Heart left ventricle (tissue), 16 donors: ENCODE results near the gene VIL1. TPM values are rescaled to one million over a fixed set of nuclear protein-coding genes. Genes with fewer than 3 reads are reported as not detected.

Experiments
- ATAC-seq, 4 donors: fragments of 200-7000 bp; cut with Tn5 transposase; one replicate each; pipeline ENCODE4 v1.9.1; 2020 to 2022; ENCODE audit warnings: moderate library complexity in 4 of 4, mild to moderate bottlenecking in 3 of 4, moderate number of reproducible peaks in 1 of 4
- DNase-seq, 5 donors: peaks; one replicate each; pipeline ENCODE4 v3.0.0-alpha.2; 2020
- H3K27ac ChIP-seq, 12 donors: fragments of 200-600 bp; sonication (generic) in 4 of 12; one replicate each; pipeline versions ENCODE4 v1.5.0 to v1.8.0; 2016 to 2022; ENCODE audit warnings: mild to moderate bottlenecking in 2 of 12
- H3K27me3 ChIP-seq, 9 donors: fragments of 200-600 bp; sonication (generic) in 2 of 9; one replicate each; pipeline versions ENCODE4 v1.5.1 to v1.8.0; 2016 to 2022; ENCODE audit warnings: mild to moderate bottlenecking in 3 of 9
- H3K36me3 ChIP-seq, 9 donors: fragments of 200-600 bp; sonication (generic) in 2 of 9; one replicate each; pipeline versions ENCODE4 v1.5.0 to v1.8.0; 2018 to 2022; ENCODE audit warnings: mild to moderate bottlenecking in 2 of 9
- H3K4me1 ChIP-seq, 12 donors: fragments of 200-600 bp; sonication (generic) in 4 of 12; one replicate each; pipeline versions ENCODE4 v1.5.0 to v1.8.0; 2016 to 2022; ENCODE audit warnings: mild to moderate bottlenecking in 3 of 12
- H3K4me3 ChIP-seq, 12 donors: fragments of 200-600 bp; sonication (generic) in 4 of 12; one replicate each; pipeline versions ENCODE4 v1.5.0 to v1.8.0; 2017 to 2022; ENCODE audit warnings: mild to moderate bottlenecking in 9 of 12, moderate library complexity in 4 of 12
- H3K9me3 ChIP-seq, 12 donors: fragments of 200-600 bp; sonication (generic) in 4 of 12; one replicate each; pipeline versions ENCODE4 v1.5.0 to v1.8.0; 2016 to 2022; ENCODE audit warnings: mild to moderate bottlenecking in 1 of 12
- POLR2A ChIP-seq, 2 donors: fragments of 450-650 bp; IDR thresholded peaks; one replicate each; pipeline ENCODE4 v1.6.1; 2017; ENCODE audit warnings: antibody characterized with exemption in 2 of 2, mild to moderate bottlenecking in 2 of 2, moderate library complexity in 2 of 2
- WGBS, 4 donors: extraction: QIAGEN DNeasy Blood & Tissue Kit in 2 of 4; methylation state at CpG; one replicate each; pipeline versions ENCODE4 v1.1.5 to v1.1.7; 2013 to 2018; 5-methylcytosine and 5-hydroxymethylcytosine counted together
- intact Hi-C, 10 donors: fragments of 100-400 bp; cut with DNase I; formaldehyde crosslinking; loops; one replicate each; pipeline versions ENCODE4 v1.11.1 to v1.14.2; 2022
- microRNA counts, 2 donors: library from miRNA; unstranded; fragments of <30 nt; microRNA quantifications; one replicate each; lab custom pipeline; 2016
- microRNA-seq, 4 donors: library from miRNA; unstranded; fragments of <30 nt; microRNA quantifications; one replicate each; pipeline versions ENCODE4 to v1.2.0, GENCODE V29; 2017 to 2020
- polyA plus RNA-seq, 2 donors: library from polyadenylated mRNA; stranded (reverse); fragments of 200-250 nt; gene quantifications; one replicate each; pipeline ENCODE4 v1.2.3, GENCODE V29; 2013
- total RNA-seq, 9 donors: library from RNA; depleted of rRNA in 2 of 9; stranded (reverse); fragments of >200 nt in 2 of 9; fragmentation: NEBNext Ultra II Directional in 3 of 9; extraction: Animal tissue kit (Norgen Biotek cat#: 25700) in 3 of 9; gene quantifications; one replicate each; pipeline versions ENCODE4 v1.1.0 to v1.2.4, GENCODE V29; 2016 to 2023
- TF ChIP-seq, protein P1 (sequence below), 12 donors: fragments of 200-600 bp; sonication (generic) in 4 of 12; IDR thresholded peaks; one replicate each; pipeline versions ENCODE4 v1.5.0 to v1.8.0; 2018 to 2022; ENCODE audit warnings: antibody characterized with exemption in 12 of 12, mild to moderate bottlenecking in 5 of 12
- donor health status: ischemic (EF 13 %, LVEDD 7.1; RV severe dilation, severe dysfunction).
- donor health status: healthy with polysubstance abuse.
- donor health status: DM: no; HTN: yes; CAD: no.
- donor health status: DM: no; HTN: no; CAD: no.
- donor health status: ischemic (EF 25% LVEDD 6.9; RV normal size, moderate dysfunction).
- donor health status: ischemic (EF 25% LVEDD 5.7; RV mildly dilated, moderate dysfunction).
- donor health status: healthy.
- donor health status: DM: yes; HTN: yes; CAD: no.
- donor health status: ischemic (EF 35%, LVEDD 5.7; RV mildly dilated, moderate dysfunction).
- donor health status: nonischemic (EF 11% LVEDD 7.7; RV severe dilation, severe dysfunction).
- donor health status: DM: yes; HTN: yes; CAD: no.
- donor health status: PGD.
- donor health status: ischemic (EF 29% LVEDD 5.4; RV normal size, mild dysfunction).
- donor health status: nonischemic (EF 23%, LVEDD 6.1; RV moderate dilation, normal function).

Gene VIL1
- total and polyA plus RNA-seq, 11 donors, result 0.04 to 0.07 TPM; not detected in 9

- peaks cover 0 to 15% (median 2%) of the 10 kb centered on the region in 12 donors for H3K4me1 ChIP-seq
- peak overlapping the region in 9 of 12 donors; percentile 0 to 77 (median 30) for H3K27ac ChIP-seq
- peaks cover 0 to 53% (median 29%) of the 10 kb centered on the region in 9 donors for H3K36me3 ChIP-seq
- WGBS, 4 donors, result 33 to 50% (median 37%) methylated on average over 2 of the region's 2 CpGs
- peak overlapping the region in 1 of 12 donors; percentile 10 for H3K4me3 ChIP-seq
- DNase-seq (no peak), ATAC-seq (peak in 2 of 4 donors; percentile 34 to 55)
- no peak for TF ChIP-seq POLR2A (IDR thresholded peaks at IDR 0.05)
- TF ChIP-seq, protein P1, sequence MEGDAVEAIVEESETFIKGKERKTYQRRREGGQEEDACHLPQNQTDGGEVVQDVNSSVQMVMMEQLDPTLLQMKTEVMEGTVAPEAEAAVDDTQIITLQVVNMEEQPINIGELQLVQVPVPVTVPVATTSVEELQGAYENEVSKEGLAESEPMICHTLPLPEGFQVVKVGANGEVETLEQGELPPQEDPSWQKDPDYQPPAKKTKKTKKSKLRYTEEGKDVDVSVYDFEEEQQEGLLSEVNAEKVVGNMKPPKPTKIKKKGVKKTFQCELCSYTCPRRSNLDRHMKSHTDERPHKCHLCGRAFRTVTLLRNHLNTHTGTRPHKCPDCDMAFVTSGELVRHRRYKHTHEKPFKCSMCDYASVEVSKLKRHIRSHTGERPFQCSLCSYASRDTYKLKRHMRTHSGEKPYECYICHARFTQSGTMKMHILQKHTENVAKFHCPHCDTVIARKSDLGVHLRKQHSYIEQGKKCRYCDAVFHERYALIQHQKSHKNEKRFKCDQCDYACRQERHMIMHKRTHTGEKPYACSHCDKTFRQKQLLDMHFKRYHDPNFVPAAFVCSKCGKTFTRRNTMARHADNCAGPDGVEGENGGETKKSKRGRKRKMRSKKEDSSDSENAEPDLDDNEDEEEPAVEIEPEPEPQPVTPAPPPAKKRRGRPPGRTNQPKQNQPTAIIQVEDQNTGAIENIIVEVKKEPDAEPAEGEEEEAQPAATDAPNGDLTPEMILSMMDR (IDR thresholded peaks at IDR 0.05), result no peak
- no peaks in the 10 kb centered on the region for H3K27me3 ChIP-seq
- intact Hi-C loops, result no loop called here
- no peaks in the 10 kb centered on the region for H3K9me3 ChIP-seq
Measured at GRCh38 chr2:218501665-218502064, 82.7 kb downstream of the VIL1 start.

MicroRNAs encoded within 50 kb of the gene (microRNA counts, 767-probe panel; counts per million panel counts)
- microRNA hsa-miR-26b-5p (lab: Ali Mortazavi, UCI), result 4,726 to 4,984 counts per million in 2 donors

Small RNA genes within 50 kb of the gene (microRNA-seq; reads per million reads assigned to microRNA genes)
- gene MIR26B, result 39,032 to 68,661 (median 47,322) reads per million in 4 donors

Other genes with a start within 250 kb of the VIL1 start
- 100 to 1,000 TPM; 126 to 278 (median 139) TPM for gene ARPC2, start 201.9 kb upstream of the VIL1 start, total RNA-seq
- 100 to 1,000 TPM in 1 of 2 donors, 10 to 100 TPM in 1; 64.9 to 223 TPM for gene ARPC2, start 201.9 kb upstream of the VIL1 start, polyA plus RNA-seq
- gene GPBAR1, start 158.1 kb upstream of the VIL1 start, total RNA-seq, result 1 to 10 TPM in 6 of 9 donors, under 1 TPM in 3; 0.52 to 4.7 (median 1.2) TPM
- gene GPBAR1, start 158.1 kb upstream of the VIL1 start, polyA plus RNA-seq, result 1 to 10 TPM in 1 of 2 donors, under 1 TPM in 1; 1.00 to 1.8 TPM
- gene AAMP, start 149.0 kb upstream of the VIL1 start, total RNA-seq, result 100 to 1,000 TPM in 2 of 9 donors, 10 to 100 TPM in 7; 51.6 to 127 (median 58.0) TPM
- 100 to 1,000 TPM in 1 of 2 donors, 10 to 100 TPM in 1; 58.6 to 150 TPM for gene AAMP, start 149.0 kb upstream of the VIL1 start, polyA plus RNA-seq
- gene PNKD, start 148.6 kb upstream of the VIL1 start, total RNA-seq, result 10 to 100 TPM; 53.8 to 78.7 (median 72.5) TPM
- 100 to 1,000 TPM in 1 of 2 donors, 10 to 100 TPM in 1; 54.6 to 146 TPM for gene PNKD, start 148.6 kb upstream of the VIL1 start, polyA plus RNA-seq
- 100 to 1,000 TPM in 7 of 9 donors, 10 to 100 TPM in 2; 89.1 to 173 (median 126) TPM for gene TMBIM1, start 126.6 kb upstream of the VIL1 start, total RNA-seq
- gene TMBIM1, start 126.6 kb upstream of the VIL1 start, polyA plus RNA-seq, result 100 to 1,000 TPM in 1 of 2 donors, 10 to 100 TPM in 1; 41.8 to 208 TPM
- gene CATIP, start 62.3 kb upstream of the VIL1 start, total RNA-seq, result under 1 TPM in 1 of 9 donors, not detected in 8; 0.18 TPM
- under 1 TPM in 1 of 2 donors, not detected in 1; 0.07 TPM for gene CATIP, start 62.3 kb upstream of the VIL1 start, polyA plus RNA-seq
- 10 to 100 TPM in 2 of 9 donors, 1 to 10 TPM in 6, under 1 TPM in 1; 0.96 to 31.0 (median 4.3) TPM for gene SLC11A1, start 36.9 kb upstream of the VIL1 start, total RNA-seq
- 1 to 10 TPM; 4.5 to 8.9 TPM for gene SLC11A1, start 36.9 kb upstream of the VIL1 start, polyA plus RNA-seq
- 100 to 1,000 TPM in 2 of 9 donors, 10 to 100 TPM in 7; 67.4 to 115 (median 93.8) TPM for gene CTDSP1, start 19.3 kb upstream of the VIL1 start, total RNA-seq
- gene CTDSP1, start 19.3 kb upstream of the VIL1 start, polyA plus RNA-seq, result 100 to 1,000 TPM in 1 of 2 donors, 10 to 100 TPM in 1; 74.4 to 121 TPM
- 10 to 100 TPM in 1 of 9 donors, 1 to 10 TPM in 8; 5.2 to 10.3 (median 7.8) TPM for gene USP37, start 149.2 kb downstream of the VIL1 start, total RNA-seq
- 1 to 10 TPM; 1.8 to 4.1 TPM for gene USP37, start 149.2 kb downstream of the VIL1 start, polyA plus RNA-seq
- gene CNOT9, start 149.7 kb downstream of the VIL1 start, total RNA-seq, result 10 to 100 TPM; 19.4 to 34.8 (median 23.1) TPM
- 10 to 100 TPM; 12.2 to 23.3 TPM for gene CNOT9, start 149.7 kb downstream of the VIL1 start, polyA plus RNA-seq
- gene PLCD4, start 188.8 kb downstream of the VIL1 start, total RNA-seq, result 1 to 10 TPM in 4 of 9 donors, under 1 TPM in 5; 0.14 to 1.9 (median 0.67) TPM
- gene PLCD4, start 188.8 kb downstream of the VIL1 start, polyA plus RNA-seq, result under 1 TPM; 0.11 to 0.34 TPM
- gene ZNF142, start 240.5 kb downstream of the VIL1 start, total RNA-seq, result 10 to 100 TPM; 18.1 to 46.0 (median 21.8) TPM
- gene ZNF142, start 240.5 kb downstream of the VIL1 start, polyA plus RNA-seq, result 10 to 100 TPM; 10.4 to 12.6 TPM
- gene BCS1L, start 240.6 kb downstream of the VIL1 start, total RNA-seq, result 10 to 100 TPM; 27.3 to 53.2 (median 43.7) TPM
- gene BCS1L, start 240.6 kb downstream of the VIL1 start, polyA plus RNA-seq, result 10 to 100 TPM; 43.3 to 54.7 TPM